ENCODE data around the gene MOSPD2.

MOSPD2 gene

GRCh38 chrX:14872851-14873675 lies at the start of gene MOSPD2, which contains the start of gene FANCB:
Gene MOSPD2 (plus strand): TSS chrX:14873421. CDS start chrX:14873529, 108 bp downstream.
Gene FANCB (minus strand): TSS chrX:14873069. CDS start chrX:14865510, 7,559 bp downstream.
- in situ Hi-C loops (cut with MboI; ENCODE audit: low sequenced_read_pairs), result no loop called here

- in situ Hi-C loops (cut with MboI; ENCODE audit: low sequenced_read_pairs), result no loop called here
Measured at GRCh38 chrX:14825851-14826250, 47.4 kb upstream of the MOSPD2 start.

GRCh38 chrX:14826319-14826718 lies 46.9 kb upstream of the MOSPD2 start:
- in situ Hi-C loops (cut with MboI; ENCODE audit: low sequenced_read_pairs), result no loop called here

- in situ Hi-C loops (cut with MboI; ENCODE audit: low sequenced_read_pairs), result no loop called here
Measured at GRCh38 chrX:14829643-14830042, 43.6 kb upstream of the MOSPD2 start.

- in situ Hi-C loops (cut with MboI; ENCODE audit: low sequenced_read_pairs), result no loop called here
Measured at GRCh38 chrX:14832151-14832550, 41.1 kb upstream of the MOSPD2 start.

- in situ Hi-C loops (cut with MboI; ENCODE audit: low sequenced_read_pairs), result no loop called here
Measured at GRCh38 chrX:14832586-14832985, 40.6 kb upstream of the MOSPD2 start.

- in situ Hi-C loops (cut with MboI; ENCODE audit: low sequenced_read_pairs), result no loop called here
Measured at GRCh38 chrX:14837155-14837554, 36.1 kb upstream of the MOSPD2 start.

- in situ Hi-C loops (cut with MboI; ENCODE audit: low sequenced_read_pairs), result no loop called here
Measured at GRCh38 chrX:14843666-14844065, 29.6 kb upstream of the MOSPD2 start.

- in situ Hi-C loops (cut with MboI; ENCODE audit: low sequenced_read_pairs), result no loop called here
Measured at GRCh38 chrX:14851526-14851925, 21.7 kb upstream of the MOSPD2 start.

GRCh38 chrX:14864631-14865030 lies 8.6 kb upstream of the MOSPD2 start:
- in situ Hi-C loops (cut with MboI; ENCODE audit: low sequenced_read_pairs), result no loop called here

GRCh38 chrX:14865201-14865600 lies 8.0 kb upstream of the MOSPD2 start:
- in situ Hi-C loops (cut with MboI; ENCODE audit: low sequenced_read_pairs), result no loop called here

GRCh38 chrX:14871767-14872166 lies 1.5 kb upstream of the MOSPD2 start:
- in situ Hi-C loops (cut with MboI; ENCODE audit: low sequenced_read_pairs), result no loop called here

- in situ Hi-C loops (cut with MboI; ENCODE audit: low sequenced_read_pairs), result no loop called here
Measured at GRCh38 chrX:14872355-14872754, 866 bp upstream of the MOSPD2 start.

GRCh38 chrX:14873676-14874049 lies 442 bp downstream of the MOSPD2 start:
- in situ Hi-C loops (cut with MboI; ENCODE audit: low sequenced_read_pairs), result no loop called here

GRCh38 chrX:14875624-14876023 lies 2.4 kb downstream of the MOSPD2 start:
- in situ Hi-C loops (cut with MboI; ENCODE audit: low sequenced_read_pairs), result no loop called here

GRCh38 chrX:14883826-14884225 lies 10.6 kb downstream of the MOSPD2 start:
- in situ Hi-C loops (cut with MboI; ENCODE audit: low sequenced_read_pairs), result no loop called here

GRCh38 chrX:14884714-14885113 lies 11.5 kb downstream of the MOSPD2 start:
- in situ Hi-C loops (cut with MboI; ENCODE audit: low sequenced_read_pairs), result no loop called here

- in situ Hi-C loops (cut with MboI; ENCODE audit: low sequenced_read_pairs), result no loop called here
Measured at GRCh38 chrX:14886252-14886651, 13.0 kb downstream of the MOSPD2 start.

GRCh38 chrX:14896273-14896672 lies 23.1 kb downstream of the MOSPD2 start:
- in situ Hi-C loops (cut with MboI; ENCODE audit: low sequenced_read_pairs), result no loop called here

- in situ Hi-C loops (cut with MboI; ENCODE audit: low sequenced_read_pairs), result no loop called here
Measured at GRCh38 chrX:14897042-14897441, 23.8 kb downstream of the MOSPD2 start.

GRCh38 chrX:14899607-14900006 lies 26.4 kb downstream of the MOSPD2 start:
- in situ Hi-C loops (cut with MboI; ENCODE audit: low sequenced_read_pairs), result no loop called here

- in situ Hi-C loops (cut with MboI; ENCODE audit: low sequenced_read_pairs), result no loop called here
Measured at GRCh38 chrX:14902537-14902936, 29.3 kb downstream of the MOSPD2 start.

- in situ Hi-C loops (cut with MboI; ENCODE audit: low sequenced_read_pairs), result no loop called here
Measured at GRCh38 chrX:14903891-14904290, 30.7 kb downstream of the MOSPD2 start.

All from hTERT RPE-1 (cell line).